ENCODE data around the gene PKP2. TPM values are rescaled to one million over a fixed set of nuclear protein-coding genes. Genes with fewer than 3 reads are reported as not detected.

The PKP2 gene
- total and polyA plus RNA-seq, 9 of the 15 experiments (the other 6 are each of a cell fraction or from before 2014, with no cell fraction given): 1.6 to 4.2 (median 2.8) TPM

- H3K36me3 ChIP-seq (ENCODE audit: control insufficient read depth, insufficient read depth, low read length): no peaks in the 10 kb centered on the region
- ATAC-seq: no peak
- no peaks in the 10 kb centered on the region for H3K79me2 ChIP-seq (ENCODE audit: control insufficient read depth, insufficient read depth, low read length)
- in situ Hi-C loops (cut with MboI): no loop called here
- no TSS peak for BruUV-seq (replicated peaks)
- no peak for DNase-seq (ENCODE audit: extremely low read depth in 1 of 4, low spot score in 3 of 4)
- ChIA-PET CTCF (ENCODE audit: low intra/inter-chr PET ratio) (no interaction called here), POLR2A (interaction anchor here (1.6 kb wide), 1 partner anchor 10 kb away, joined by 3 read pairs; the partner anchor contains the start of gene PKP2)
- no peak overlapping the region for H3K4me3 ChIP-seq
- peaks cover 0 to 3% of the 10 kb centered on the region in 2 experiments; a peak in 1 of 5 replicates for H3K4me1 ChIP-seq (replicated peaks in 1 of 2; ENCODE audit: control insufficient read depth in 2 of 2, insufficient read depth in 2 of 2, low read length in 2 of 2)
- no peak overlapping the region for H3K4me2 ChIP-seq (ENCODE audit: insufficient read depth, low read length)
- 24% methylated on average over 3 of the region's 3 CpGs for WGBS (ENCODE audit: insufficient coverage, low coverage, missing lambda C conversion rate)
- TF ChIP-seq ZKSCAN3 (CRISPR knock-in tag; IDR thresholded peaks at IDR 0.05): no peak
- no peak for TF ChIP-seq CXXC5 (CRISPR knock-in tag; IDR thresholded peaks at IDR 0.05)
- no peak for TF ChIP-seq ZNF561 (CRISPR knock-in tag; conservative IDR thresholded peaks at IDR 0.05)
- H3K9ac ChIP-seq (ENCODE audit: insufficient read depth in 1 of 2, low read depth in 2 of 2, low read length in 2 of 2): no peak overlapping the region
- no peaks in the 10 kb centered on the region; the same call in 1 of the 2 replicates for H4K20me1 ChIP-seq (replicated peaks; ENCODE audit: control insufficient read depth, insufficient read depth, low read length)
- no peaks in the 10 kb centered on the region for H3K9me1 ChIP-seq (ENCODE audit: control insufficient read depth, insufficient read depth, low read length)
- no peak overlapping the region for H3K27ac ChIP-seq (ENCODE audit: extremely low read depth, low read depth, low read length)
- no peak for FAIRE-seq
- no peaks in the 10 kb centered on the region for H3K9me3 ChIP-seq (replicated peaks; ENCODE audit: control insufficient read depth, insufficient read depth, low read depth, low read length)
- intact Hi-C loops (cut with micrococcal nuclease): no loop called here
- no peaks in the 10 kb centered on the region; a peak in 1 of 5 replicates for H3K27me3 ChIP-seq (ENCODE audit: control insufficient read depth in 2 of 2, insufficient read depth in 2 of 2, low read length in 2 of 2)
- no peak overlapping the region for H2AFZ ChIP-seq (ENCODE audit: low read depth, low read length)
Observed at GRCh38 chr12:32887058-32887457, 9.5 kb downstream of the PKP2 start.

GRCh38 chr12:32885831-32886230 is 10.7 kb downstream of the PKP2 start:
- Histone ChIP-seq H3K27ac (ENCODE audit: extremely low read depth, low read depth, low read length) (no peak overlapping the region), H2AFZ (ENCODE audit: low read depth, low read length) (no peak overlapping the region), H3K9me3 (replicated peaks; ENCODE audit: control insufficient read depth, insufficient read depth, low read depth, low read length) (no peaks in the 10 kb centered on the region), H3K4me3 (no peak overlapping the region), H3K4me1 (replicated peaks in 1 of 2; ENCODE audit: control insufficient read depth in 2 of 2, insufficient read depth in 2 of 2, low read length in 2 of 2) (no peaks in the 10 kb centered on the region), H3K27me3 (ENCODE audit: control insufficient read depth in 2 of 2, insufficient read depth in 2 of 2, low read length in 2 of 2) (no peaks in the 10 kb centered on the region; a peak in 1 of 5 replicates), H3K79me2 (ENCODE audit: control insufficient read depth, insufficient read depth, low read length) (no peaks in the 10 kb centered on the region), H4K20me1 (replicated peaks; ENCODE audit: control insufficient read depth, insufficient read depth, low read length) (no peaks in the 10 kb centered on the region; the same call in 1 of the 2 replicates), H3K9ac (ENCODE audit: insufficient read depth in 1 of 2, low read depth in 2 of 2, low read length in 2 of 2) (no peak overlapping the region), H3K4me2 (ENCODE audit: insufficient read depth, low read length) (no peak overlapping the region), H3K9me1 (ENCODE audit: control insufficient read depth, insufficient read depth, low read length) (no peaks in the 10 kb centered on the region), H3K36me3 (ENCODE audit: control insufficient read depth, insufficient read depth, low read length) (no peaks in the 10 kb centered on the region)
- FAIRE-seq (no peak), ATAC-seq (no peak), DNase-seq (ENCODE audit: extremely low read depth in 1 of 4, low spot score in 3 of 4) (no peak)
- 20% methylated on average over 4 of the region's 4 CpGs for WGBS (ENCODE audit: insufficient coverage, low coverage, missing lambda C conversion rate)
- ChIA-PET POLR2A (interaction anchor here (1.6 kb wide), 1 partner anchor 11 kb away, joined by 3 read pairs; the partner anchor contains the start of gene PKP2), CTCF (ENCODE audit: low intra/inter-chr PET ratio) (no interaction called here)
- BruUV-seq (replicated peaks): no TSS peak
- in situ Hi-C loops (cut with MboI): no loop called here
- intact Hi-C loops (cut with micrococcal nuclease): no loop called here
- no peak for TF ChIP-seq CTBP1 (IDR thresholded peaks at IDR 0.05; ENCODE audit: borderline replicate concordance)
- TF ChIP-seq NR2F6 (CRISPR knock-in tag; IDR thresholded peaks at IDR 0.05): no peak
- TF ChIP-seq ZHX1 (conservative IDR thresholded peaks at IDR 0.05; ENCODE audit: low read length): no peak
- no peak for TF ChIP-seq ZBTB26 (CRISPR knock-in tag; IDR thresholded peaks at IDR 0.05)
- TF ChIP-seq BRF1 (IDR thresholded peaks at IDR 0.05; ENCODE audit: borderline replicate concordance, extremely low read depth, insufficient read length): no peak
- TF ChIP-seq CBX5 (IDR thresholded peaks at IDR 0.05; ENCODE audit: borderline replicate concordance, low read depth): no peak
- TF ChIP-seq SIN3B (IDR thresholded peaks at IDR 0.05; ENCODE audit: low read depth): no peak
- no peak for TF ChIP-seq SPI1 (IDR thresholded peaks at IDR 0.05; ENCODE audit: borderline replicate concordance, low read depth, low read length)
- no peak for TF ChIP-seq PCBP2 (IDR thresholded peaks at IDR 0.05; ENCODE audit: low read depth, low read length, poor library complexity, severe bottlenecking)
- no peak for TF ChIP-seq TRIM24 (IDR thresholded peaks at IDR 0.05)
- no peak for TF ChIP-seq NCOR1 (IDR thresholded peaks at IDR 0.05)
